Large intestine (tissue), 3 donors: ENCODE results near the gene ZCWPW1. TPM values are rescaled to one million over a fixed set of nuclear protein-coding genes. Genes with fewer than 3 reads are reported as not detected.
"Not testable (repeated sequence)": the region's sequence is repeated elsewhere in the genome, so short reads cannot be mapped to it uniquely, and the experiment has no call there.

ENCODE experiments used
- DNase-seq, 2 donors: peaks; one replicate each; pipeline versions ENCODE4 v3.0.0 to v3.0.0-alpha.2; 2013
- H3K27ac ChIP-seq: one replicate; pipeline ENCODE4 v1.5.1; 2013; ENCODE audit warnings: low read length
- H3K27me3 ChIP-seq: 2 replicates; pipeline ENCODE4 v1.6.1; 2013; ENCODE audit warnings: low read length; ENCODE audit not compliant: control insufficient read depth, insufficient read depth
- H3K36me3 ChIP-seq: 2 replicates; pipeline ENCODE4 v1.6.1; 2013; ENCODE audit warnings: low read length; ENCODE audit not compliant: control insufficient read depth, insufficient read depth
- H3K4me1 ChIP-seq: one replicate; pipeline ENCODE4 v1.6.1; 2013; ENCODE audit warnings: low read length; ENCODE audit not compliant: control insufficient read depth, insufficient read depth
- H3K4me3 ChIP-seq: one replicate; pipeline ENCODE4 v1.5.1; 2013; ENCODE audit warnings: low read length
- H3K9me3 ChIP-seq: one replicate; pipeline ENCODE4 v1.6.1; 2013; ENCODE audit warnings: mild to moderate bottlenecking, low read depth, low read length, moderate library complexity; ENCODE audit not compliant: control insufficient read depth
- WGBS: methylation state at CpG from one replicate; pipeline ENCODE4 v1.1.5; 2013; ENCODE audit warnings: low lambda C conversion rate; ENCODE audit not compliant: insufficient coverage; 5-methylcytosine and 5-hydroxymethylcytosine counted together
- polyA plus RNA-seq: library from polyadenylated mRNA; unstranded; fragments of 120-200 nt; gene quantifications from one replicate; pipeline ENCODE4 v1.2.1, GENCODE V29; 2013

ZCWPW1 gene
- polyA plus RNA-seq, 1 donor, result 4.8 TPM

- WGBS, result no CpG with 5 or more reads among the region's 7 CpGs
Measured at GRCh38 chr7:100363797-100364196, 64.7 kb downstream of the ZCWPW1 start.

GRCh38 chr7:100363098-100363497, 65.4 kb downstream of the ZCWPW1 start:
- no peak overlapping the region for H3K27ac ChIP-seq
- no peak overlapping the region for H3K4me3 ChIP-seq
- H3K9me3 ChIP-seq, result no peaks in the 10 kb centered on the region
- H3K4me1 ChIP-seq, result no peaks in the 10 kb centered on the region
- H3K27me3 ChIP-seq, result no peaks in the 10 kb centered on the region
- no peak for DNase-seq
- peaks cover 58% of the 10 kb centered on the region for H3K36me3 ChIP-seq

More at GRCh38 chr7:100363797-100364196, 64.7 kb downstream of the ZCWPW1 start:
- H3K4me1 ChIP-seq, H3K27me3 ChIP-seq, H3K27ac ChIP-seq, DNase-seq, H3K9me3 ChIP-seq, H3K4me3 ChIP-seq: not testable (repeated sequence)
- H3K36me3 ChIP-seq, result peaks cover 53% of the 10 kb centered on the region

- no CpG with 5 or more reads among the region's 3 CpGs for WGBS
- peaks cover 76% of the 10 kb centered on the region for H3K36me3 ChIP-seq
- no peaks in the 10 kb centered on the region for H3K4me1 ChIP-seq
- H3K9me3 ChIP-seq, result no peaks in the 10 kb centered on the region
- DNase-seq, result no peak
- H3K27me3 ChIP-seq, result no peaks in the 10 kb centered on the region
- no peak overlapping the region for H3K4me3 ChIP-seq
- no peak overlapping the region for H3K27ac ChIP-seq
Measured at GRCh38 chr7:100360135-100360854, 68.2 kb downstream of the ZCWPW1 start.

GRCh38 chr7:100358857-100359212, 69.7 kb downstream of the ZCWPW1 start:
- no CpG with 5 or more reads among the region's 8 CpGs for WGBS
- Histone ChIP-seq H3K9me3 (no peaks in the 10 kb centered on the region), H3K27ac (no peak overlapping the region), H3K4me3 (no peak overlapping the region), H3K4me1 (no peaks in the 10 kb centered on the region), H3K27me3 (no peaks in the 10 kb centered on the region), H3K36me3 (peaks cover 81% of the 10 kb centered on the region)
- no peak for DNase-seq

- Histone ChIP-seq H3K4me1 (no peaks in the 10 kb centered on the region), H3K36me3 (peaks cover 84% of the 10 kb centered on the region), H3K9me3 (no peaks in the 10 kb centered on the region), H3K4me3 (no peak within 1 kb of the TSS), H3K27me3 (no peaks in the 10 kb centered on the region), H3K27ac (no peak within 1 kb of the TSS)
- no CpG with 5 or more reads among the region's 11 CpGs for WGBS
- DNase-seq, result no peak
Measured at GRCh38 chr7:100358027-100358856, 70.3 kb downstream of the ZCWPW1 start, which contains the start of gene PILRB. PILRB (plus strand) TSS chr7:100358117; CDS start chr7:100358303, 186 bp downstream.

- DNase-seq, result no peak
- H3K9me3 ChIP-seq, result no peaks in the 10 kb centered on the region
- H3K4me1 ChIP-seq, result no peaks in the 10 kb centered on the region
- no CpG with 5 or more reads among the region's 6 CpGs for WGBS
- H3K36me3 ChIP-seq, result peaks cover 85% of the 10 kb centered on the region
- no peak overlapping the region for H3K27ac ChIP-seq
- no peak overlapping the region for H3K4me3 ChIP-seq
- no peaks in the 10 kb centered on the region for H3K27me3 ChIP-seq
Measured at GRCh38 chr7:100357131-100357561, 71.4 kb downstream of the ZCWPW1 start.

- no peaks in the 10 kb centered on the region for H3K9me3 ChIP-seq
- peaks cover 85% of the 10 kb centered on the region for H3K36me3 ChIP-seq
- DNase-seq, result no peak
- no peaks in the 10 kb centered on the region for H3K27me3 ChIP-seq
- no CpG with 5 or more reads among the region's 8 CpGs for WGBS
- no peak overlapping the region for H3K4me3 ChIP-seq
- H3K4me1 ChIP-seq, result no peaks in the 10 kb centered on the region
- no peak overlapping the region for H3K27ac ChIP-seq
Measured at GRCh38 chr7:100356416-100357068, 72.0 kb downstream of the ZCWPW1 start.

GRCh38 chr7:100353685-100354330, 74.7 kb downstream of the ZCWPW1 start:
- Histone ChIP-seq H3K27me3 (no peaks in the 10 kb centered on the region), H3K4me1 (no peaks in the 10 kb centered on the region), H3K4me3 (no peak overlapping the region), H3K36me3 (peaks cover 84% of the 10 kb centered on the region), H3K9me3 (no peaks in the 10 kb centered on the region), H3K27ac (no peak overlapping the region)
- no CpG with 5 or more reads among the region's 6 CpGs for WGBS
- DNase-seq, result no peak

GRCh38 chr7:100352984-100353684, 75.4 kb downstream of the ZCWPW1 start:
- 100% methylated on average over 1 of the region's 16 CpGs for WGBS
- H3K4me3 ChIP-seq, result no peak overlapping the region
- H3K27me3 ChIP-seq, result no peaks in the 10 kb centered on the region
- H3K36me3 ChIP-seq, result peaks cover 80% of the 10 kb centered on the region
- H3K9me3 ChIP-seq, result no peaks in the 10 kb centered on the region
- H3K27ac ChIP-seq, result no peak overlapping the region
- DNase-seq, result no peak
- H3K4me1 ChIP-seq, result no peaks in the 10 kb centered on the region
